Upper lobe of right lung (tissue), 1 donor: ENCODE data around the gene ANXA8. TPM values are rescaled to one million over a fixed set of nuclear protein-coding genes. Genes with fewer than 3 reads are reported as not detected.
A peak's percentile ranks its signal among the peaks of the same experiment; 100 is the strongest.

ENCODE experiments used
- ATAC-seq: fragments of 200-7000 bp; cut with Tn5 transposase; one replicate; pipeline ENCODE4 v1.9.1; 2020; ENCODE audit warnings: mild to moderate bottlenecking, moderate library complexity
- DNase-seq: peaks from one replicate; pipeline ENCODE4 v3.0.0-alpha.2; 2020
- H3K27ac ChIP-seq: fragments of 200-600 bp; one replicate; pipeline ENCODE4 v1.8.0; 2022
- H3K27me3 ChIP-seq: fragments of 200-600 bp; one replicate; pipeline ENCODE4 v1.8.0; 2022; ENCODE audit warnings: mild to moderate bottlenecking
- H3K36me3 ChIP-seq: fragments of 200-600 bp; one replicate; pipeline ENCODE4 v1.8.0; 2022
- H3K4me1 ChIP-seq: fragments of 200-600 bp; one replicate; pipeline ENCODE4 v1.8.0; 2022
- H3K4me3 ChIP-seq: fragments of 200-600 bp; one replicate; pipeline ENCODE4 v1.8.0; 2022; ENCODE audit warnings: mild to moderate bottlenecking
- H3K9me3 ChIP-seq: fragments of 200-600 bp; one replicate; pipeline ENCODE4 v1.8.0; 2022
- CTCF ChIP-seq: fragments of 200-600 bp; IDR thresholded peaks from one replicate; pipeline ENCODE4 v1.8.0; 2022; ENCODE audit warnings: antibody characterized with exemption
- intact Hi-C: fragments of 100-400 bp; cut with DNase I; formaldehyde crosslinking; loops from one replicate; pipeline ENCODE4 v1.11.0; 2022
- total RNA-seq: library from RNA; stranded (reverse); fragmentation: NEBNext Ultra II Directional; extraction: Animal tissue kit (Norgen Biotek cat#: 25700); gene quantifications from one replicate; pipeline ENCODE4 v1.2.1, GENCODE V29; 2021
- donor health status: DM: no; HTN: yes; CAD: no; lungs with severe emphysema.

ANXA8 gene
- total RNA-seq, 1 donor from 2014 or later: 39.5 TPM

- ATAC-seq (no peak), DNase-seq (no peak)
- Histone ChIP-seq H3K27me3 (no peaks in the 10 kb centered on the region), H3K4me1 (no peaks in the 10 kb centered on the region), H3K27ac (no peak overlapping the region), H3K4me3 (no peak overlapping the region), H3K36me3 (no peaks in the 10 kb centered on the region), H3K9me3 (no peaks in the 10 kb centered on the region)
- intact Hi-C loops: no loop called here
- TF ChIP-seq CTCF: no peak
Observed at GRCh38 chr10:47423476-47423875, 60.4 kb downstream of the ANXA8 start.

DNA sequence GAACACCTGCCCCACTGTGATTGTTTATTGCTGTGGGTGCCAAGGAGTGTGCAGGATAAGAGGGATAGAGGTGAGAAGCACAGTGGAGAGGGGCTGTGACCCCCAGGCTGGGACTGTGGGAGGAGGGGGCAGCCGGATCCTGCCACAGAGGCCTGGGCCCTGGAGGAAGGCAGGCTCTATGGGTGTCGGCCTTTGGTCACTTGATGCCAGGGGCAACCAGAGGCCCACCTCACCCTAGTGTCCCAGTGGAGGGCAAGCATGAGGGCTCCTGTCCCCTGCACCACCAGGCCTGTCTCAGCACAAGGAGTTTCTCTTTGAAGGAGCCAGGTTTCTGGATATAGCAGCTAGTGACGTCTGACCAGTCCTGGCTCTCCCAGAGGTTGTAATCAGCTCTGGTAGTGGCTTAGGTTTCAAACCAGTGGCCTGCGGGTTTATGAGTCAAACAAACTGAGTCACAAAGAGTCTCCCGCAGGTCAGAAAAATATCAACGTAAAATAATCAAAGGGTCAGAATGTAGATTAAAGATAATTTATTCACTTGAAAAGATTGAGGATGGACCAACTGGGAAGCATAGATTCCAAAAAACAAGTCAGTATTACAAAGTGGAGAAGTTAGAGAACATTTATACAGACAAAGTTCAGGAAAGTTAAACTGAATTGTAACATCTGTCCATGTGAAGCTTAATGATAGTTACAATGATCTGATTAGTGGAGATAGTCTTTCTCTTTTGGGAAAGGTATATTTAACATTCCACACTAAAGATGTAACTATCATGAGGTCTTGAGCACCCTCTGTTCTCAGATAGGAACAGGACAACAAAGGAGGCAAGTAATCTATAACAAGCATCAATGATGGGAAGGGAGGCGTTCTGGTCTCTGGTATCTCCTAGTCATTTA, 62.6 kb downstream of the ANXA8 start:
- ATAC-seq: no peak
- no peaks in the 10 kb centered on the region for H3K9me3 ChIP-seq
- intact Hi-C loops: no loop called here
- no peaks in the 10 kb centered on the region for H3K4me1 ChIP-seq
- TF ChIP-seq CTCF: no peak
- no peaks in the 10 kb centered on the region for H3K27me3 ChIP-seq
- DNase-seq: no peak
- no peak overlapping the region for H3K4me3 ChIP-seq
- no peaks in the 10 kb centered on the region for H3K36me3 ChIP-seq
- H3K27ac ChIP-seq: no peak overlapping the region

DNA sequence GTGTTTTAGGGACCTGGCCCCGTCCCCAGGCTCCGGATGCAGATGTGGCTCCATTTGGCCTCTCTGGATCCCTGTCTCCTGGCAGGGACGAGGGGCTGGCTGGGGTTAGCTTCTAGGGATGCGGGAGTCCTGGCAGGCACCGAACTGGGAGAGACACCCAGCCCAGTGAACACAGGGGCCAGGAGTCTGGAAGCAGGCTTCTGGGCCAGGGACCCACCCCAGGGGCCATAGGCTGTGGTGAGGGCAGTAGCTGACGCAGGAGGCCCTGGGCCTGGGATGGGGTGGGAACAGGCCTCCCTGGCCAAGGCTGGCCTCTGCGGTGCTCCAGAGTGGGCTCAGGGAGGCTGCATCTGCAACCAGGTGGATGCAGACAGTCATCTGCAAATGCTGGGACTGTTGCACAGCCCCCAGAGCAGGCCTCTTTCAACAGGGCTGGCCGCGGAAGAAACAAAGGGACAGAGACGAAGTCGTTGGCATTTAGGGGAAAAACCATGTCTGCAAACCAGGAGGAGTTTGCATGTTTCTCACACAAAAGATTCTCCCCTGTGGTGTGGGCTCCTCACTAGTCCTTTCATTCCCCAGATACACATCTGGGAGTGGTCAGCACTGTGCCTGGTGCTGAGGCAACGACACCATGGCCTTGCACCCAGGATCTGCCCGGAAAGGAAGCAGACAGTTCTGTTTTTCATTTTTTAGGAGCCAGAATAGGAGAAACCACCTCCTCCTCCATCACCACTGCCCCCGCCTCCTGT, 63.4 kb downstream of the ANXA8 start:
- H3K27ac ChIP-seq: no peak overlapping the region
- no peaks in the 10 kb centered on the region for H3K4me1 ChIP-seq
- no peaks in the 10 kb centered on the region for H3K27me3 ChIP-seq
- no peaks in the 10 kb centered on the region for H3K9me3 ChIP-seq
- no peaks in the 10 kb centered on the region for H3K36me3 ChIP-seq
- H3K4me3 ChIP-seq: no peak overlapping the region
- intact Hi-C loops: no loop called here
- peak; percentile 36 for ATAC-seq
- DNase-seq: no peak
- TF ChIP-seq CTCF: no peak

GRCh38 chr10:47419421-47419820, 64.5 kb downstream of the ANXA8 start:
- no peak overlapping the region for H3K4me3 ChIP-seq
- no peak overlapping the region for H3K27ac ChIP-seq
- intact Hi-C loops: no loop called here
- no peaks in the 10 kb centered on the region for H3K9me3 ChIP-seq
- no peaks in the 10 kb centered on the region for H3K36me3 ChIP-seq
- DNase-seq (peak; percentile 39), ATAC-seq (peak; percentile 5)
- no peaks in the 10 kb centered on the region for H3K4me1 ChIP-seq
- H3K27me3 ChIP-seq: no peaks in the 10 kb centered on the region
- no peak for TF ChIP-seq CTCF

- H3K9me3 ChIP-seq: no peaks in the 10 kb centered on the region
- intact Hi-C loops: no loop called here
- H3K36me3 ChIP-seq: no peaks in the 10 kb centered on the region
- H3K4me3 ChIP-seq: no peak overlapping the region
- H3K27me3 ChIP-seq: no peaks in the 10 kb centered on the region
- H3K4me1 ChIP-seq: no peaks in the 10 kb centered on the region
- no peak overlapping the region for H3K27ac ChIP-seq
- ATAC-seq (no peak), DNase-seq (no peak)
- no peak for TF ChIP-seq CTCF
Observed at GRCh38 chr10:47418966-47419365, 64.9 kb downstream of the ANXA8 start.
